ENCODE data around the gene IRF7. TPM values are rescaled to one million over a fixed set of nuclear protein-coding genes. Genes with fewer than 3 reads are reported as not detected.

Gene IRF7
- total and polyA plus RNA-seq, 2 experiments from 2014 or later: 5.1 to 11.8 TPM

DNA sequence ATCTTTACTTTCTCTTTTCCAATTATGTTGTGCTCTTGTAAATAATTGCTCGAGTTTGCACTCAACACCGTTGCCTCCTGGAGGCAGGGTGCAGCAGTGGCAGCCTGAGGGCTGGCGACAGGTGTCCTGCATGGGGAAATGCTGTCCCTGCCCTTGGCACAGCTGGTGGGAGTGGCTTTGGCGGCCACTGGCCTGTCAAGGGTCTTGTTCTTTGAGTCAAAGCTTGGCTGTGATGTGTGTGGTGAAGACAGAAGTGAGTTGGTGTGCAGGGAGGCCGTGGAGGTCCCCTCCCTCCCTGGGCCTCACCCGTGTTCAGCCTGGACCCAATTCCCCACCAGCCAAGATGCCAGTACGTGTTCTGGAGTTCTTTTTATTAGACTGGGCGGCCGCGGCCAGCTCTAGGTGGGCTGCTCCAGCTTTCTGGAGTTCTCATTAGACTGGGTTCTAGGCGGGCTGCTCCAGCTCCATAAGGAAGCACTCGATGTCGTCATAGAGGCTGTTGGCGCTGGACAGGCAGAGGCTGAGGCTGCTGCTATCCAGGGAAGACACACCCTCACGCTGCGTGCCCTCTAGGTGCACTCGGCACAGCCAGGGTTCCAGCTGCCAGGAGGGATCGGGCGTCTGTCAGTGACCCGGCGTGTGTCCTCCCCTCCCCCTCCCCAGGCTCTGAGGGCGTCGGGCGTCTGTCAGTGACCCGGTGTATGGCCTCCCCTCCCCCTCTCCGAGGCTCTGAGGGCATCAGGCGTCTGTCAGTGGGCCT, 3.4 kb downstream of the IRF7 start:
- no peak overlapping the region for H2AFZ ChIP-seq
- WGBS, 2 experiments (ENCODE audit: low coverage in 1 of 2, low lambda C conversion rate in 2 of 2, missing lambda C conversion rate in 2 of 2): 79 to 83% methylated on average over 19 to 26 of the region's 27 CpGs
- H3K9me3 ChIP-seq (ENCODE audit: low read depth): no peaks in the 10 kb centered on the region
- no peak overlapping the region for H3K4me3 ChIP-seq
- TF ChIP-seq EZH2phosphoT487 (IDR thresholded peaks at IDR 0.05; ENCODE audit: insufficient read depth, low read depth): no peak
- TF ChIP-seq EZH2 (IDR thresholded peaks at IDR 0.05; ENCODE audit: insufficient read depth, poor library complexity, severe bottlenecking): no peak
- H3K79me2 ChIP-seq (ENCODE audit: insufficient read depth): no peaks in the 10 kb centered on the region
- DNase-seq: peak; percentile 54
- no peaks in the 10 kb centered on the region for H3K27me3 ChIP-seq (replicated peaks; ENCODE audit: insufficient read depth)
- in situ Hi-C loops (cut with MboI): no loop called here
- H3F3A ChIP-seq (ENCODE audit: insufficient read depth): peaks cover 7% of the 10 kb centered on the region; the same call in 1 of the 2 replicates
- no peak overlapping the region for H3K9ac ChIP-seq
- H3K9me2 ChIP-seq (ENCODE audit: insufficient read depth): no peaks in the 10 kb centered on the region
- H3K27ac ChIP-seq: no peak overlapping the region
- H4K20me1 ChIP-seq (ENCODE audit: insufficient read depth): no peaks in the 10 kb centered on the region
- no peaks in the 10 kb centered on the region for H3K4me1 ChIP-seq (ENCODE audit: insufficient read depth)
- H3K36me3 ChIP-seq (ENCODE audit: low read depth): peaks cover 7% of the 10 kb centered on the region; the same call in 1 of the 2 replicates
- no peak overlapping the region for H3K4me2 ChIP-seq (ENCODE audit: unreplicated experiment)

DNA sequence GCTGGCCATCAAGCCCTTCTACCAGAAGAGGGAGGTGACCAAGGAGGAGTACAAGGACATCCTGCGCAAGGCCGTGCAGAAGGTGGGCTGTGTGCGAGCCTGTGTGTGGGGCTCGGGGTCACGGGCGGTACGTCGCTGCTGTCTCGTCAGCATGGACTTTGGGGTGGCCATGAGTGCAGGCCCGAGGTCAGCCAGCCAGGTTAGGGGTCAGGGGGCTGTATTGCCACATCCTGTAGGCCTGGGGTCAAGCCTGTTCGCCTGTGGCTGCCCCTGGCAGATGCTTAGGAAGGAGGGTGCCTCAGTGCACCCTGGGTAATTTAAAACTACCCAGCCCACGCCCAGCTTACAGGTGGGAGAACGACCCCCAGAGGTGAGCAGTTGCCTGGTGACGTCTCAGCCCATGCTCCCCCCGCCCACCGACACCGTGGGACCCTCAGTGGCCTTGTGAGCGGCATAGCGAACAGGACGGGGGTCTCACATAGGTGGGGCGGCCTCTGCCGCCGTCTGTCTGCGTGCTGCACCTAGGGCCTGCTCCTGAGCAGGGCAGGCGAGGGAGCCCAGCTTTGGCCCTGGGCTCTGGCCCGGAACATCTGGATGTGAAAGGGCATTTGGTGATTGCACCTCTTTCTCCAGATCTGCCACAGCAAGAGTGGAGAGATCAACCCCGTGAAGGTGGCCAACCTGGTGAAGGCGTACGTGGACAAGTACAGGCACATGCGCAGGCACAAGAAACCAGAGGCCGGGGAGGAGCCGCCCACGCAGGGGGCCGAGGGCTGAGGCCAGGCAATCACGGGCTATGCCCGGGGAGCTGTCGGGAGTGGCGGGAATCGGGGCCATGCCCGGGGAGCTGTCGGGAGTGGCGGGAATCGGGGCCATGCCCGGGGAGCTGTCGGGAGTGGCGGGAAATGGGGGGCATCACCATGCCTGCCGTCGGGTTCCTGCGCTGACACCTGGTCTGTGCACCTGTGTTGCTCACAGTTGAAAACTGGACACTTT, 4.5 kb downstream of the IRF7 start:
- Histone ChIP-seq H3K4me2 (ENCODE audit: unreplicated experiment) (no peak overlapping the region), H2AFZ (no peak overlapping the region), H3K27ac (no peak overlapping the region), H3K79me2 (ENCODE audit: insufficient read depth) (no peaks in the 10 kb centered on the region), H3K9me3 (ENCODE audit: low read depth) (no peaks in the 10 kb centered on the region), H3K27me3 (replicated peaks; ENCODE audit: insufficient read depth) (no peaks in the 10 kb centered on the region), H3F3A (ENCODE audit: insufficient read depth) (peaks cover 7% of the 10 kb centered on the region; the same call in 1 of the 2 replicates), H3K4me1 (ENCODE audit: insufficient read depth) (no peaks in the 10 kb centered on the region), H3K9ac (no peak overlapping the region), H4K20me1 (ENCODE audit: insufficient read depth) (no peaks in the 10 kb centered on the region), H3K9me2 (ENCODE audit: insufficient read depth) (no peaks in the 10 kb centered on the region), H3K36me3 (ENCODE audit: low read depth) (peaks cover 7% of the 10 kb centered on the region; the same call in 1 of the 2 replicates), H3K4me3 (no peak overlapping the region)
- WGBS, 2 experiments (ENCODE audit: low coverage in 1 of 2, low lambda C conversion rate in 2 of 2, missing lambda C conversion rate in 2 of 2): 85 to 88% methylated on average over 42 to 48 of the region's 49 CpGs
- no peak for DNase-seq
- TF ChIP-seq EZH2phosphoT487 (IDR thresholded peaks at IDR 0.05; ENCODE audit: insufficient read depth, low read depth): no peak
- TF ChIP-seq EZH2 (IDR thresholded peaks at IDR 0.05; ENCODE audit: insufficient read depth, poor library complexity, severe bottlenecking): no peak
- in situ Hi-C loops (cut with MboI): no loop called here

DNA sequence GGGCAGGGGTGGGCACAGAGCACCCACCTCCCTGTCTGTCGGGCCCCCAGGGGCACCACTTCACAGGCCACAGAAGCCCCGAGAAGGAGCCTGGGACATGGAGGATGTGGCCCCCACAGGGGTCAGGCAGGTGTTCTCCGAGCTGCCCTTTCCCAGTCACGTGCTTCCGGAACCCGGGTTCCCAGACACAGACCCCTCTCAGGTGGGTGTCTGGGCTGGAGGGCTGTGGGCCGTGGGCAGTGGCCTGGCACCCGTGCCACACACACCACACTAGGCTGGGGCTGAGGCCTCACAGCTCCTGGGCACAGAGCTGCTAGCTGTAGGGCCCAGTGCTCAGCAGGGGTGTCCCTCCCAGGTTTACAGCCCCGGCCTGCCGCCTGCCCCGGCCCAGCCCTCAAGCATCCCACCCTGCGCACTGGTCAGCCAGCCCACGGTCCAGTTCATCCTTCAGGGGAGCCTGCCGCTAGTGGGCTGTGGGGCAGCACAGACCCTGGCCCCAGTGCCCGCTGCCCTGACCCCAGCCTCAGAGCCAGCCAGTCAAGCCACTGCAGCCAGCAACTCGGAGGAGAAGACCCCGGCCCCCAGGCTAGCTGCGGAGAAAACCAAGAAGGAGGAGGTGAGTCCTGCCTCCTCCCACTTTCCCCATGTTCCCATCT, 5.5 kb downstream of the IRF7 start:
- Histone ChIP-seq H3F3A (ENCODE audit: insufficient read depth) (peaks cover 7% of the 10 kb centered on the region; the same call in 1 of the 2 replicates), H3K4me1 (ENCODE audit: insufficient read depth) (no peaks in the 10 kb centered on the region), H3K4me3 (no peak overlapping the region), H3K4me2 (ENCODE audit: unreplicated experiment) (no peak overlapping the region), H3K36me3 (ENCODE audit: low read depth) (peaks cover 7% of the 10 kb centered on the region; the same call in 1 of the 2 replicates), H3K9me3 (ENCODE audit: low read depth) (no peaks in the 10 kb centered on the region), H2AFZ (no peak overlapping the region), H3K9me2 (ENCODE audit: insufficient read depth) (no peaks in the 10 kb centered on the region), H3K9ac (no peak overlapping the region), H3K79me2 (ENCODE audit: insufficient read depth) (no peaks in the 10 kb centered on the region), H3K27ac (no peak overlapping the region), H3K27me3 (replicated peaks; ENCODE audit: insufficient read depth) (no peaks in the 10 kb centered on the region), H4K20me1 (ENCODE audit: insufficient read depth) (no peaks in the 10 kb centered on the region)
- DNase-seq: no peak
- TF ChIP-seq EZH2 (IDR thresholded peaks at IDR 0.05; ENCODE audit: insufficient read depth, poor library complexity, severe bottlenecking): no peak
- TF ChIP-seq EZH2phosphoT487 (IDR thresholded peaks at IDR 0.05; ENCODE audit: insufficient read depth, low read depth): no peak
- in situ Hi-C loops (cut with MboI): no loop called here
- 91 to 93% methylated on average over 12 to 18 of the region's 18 CpGs for WGBS, 2 experiments (ENCODE audit: low coverage in 1 of 2, low lambda C conversion rate in 2 of 2, missing lambda C conversion rate in 2 of 2)

DNA sequence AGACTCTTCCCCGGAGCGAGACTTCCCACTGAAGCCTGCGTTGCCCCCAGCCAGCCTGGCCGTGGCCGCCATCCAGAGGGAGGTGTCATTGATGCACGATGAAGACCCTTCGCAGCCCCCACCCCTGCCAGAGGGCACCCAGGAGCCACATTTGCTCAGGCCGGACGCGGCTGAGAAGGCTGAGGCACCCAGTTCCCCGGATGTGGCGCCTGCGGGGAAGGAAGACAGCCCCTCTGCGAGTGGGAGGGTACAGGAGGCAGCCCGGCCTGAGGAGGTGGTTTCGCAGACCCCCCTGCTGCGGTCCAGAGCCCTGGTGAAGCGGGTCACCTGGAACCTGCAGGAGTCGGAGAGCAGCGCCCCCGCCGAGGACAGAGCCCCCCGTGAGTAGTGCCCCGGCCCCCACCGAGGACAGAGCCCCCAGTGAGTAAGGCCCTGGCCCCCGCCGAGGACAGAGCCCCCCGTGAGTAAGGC, 6.4 kb downstream of the IRF7 start:
- peaks cover 12% of the 10 kb centered on the region; the same call in 1 of the 2 replicates for H3K36me3 ChIP-seq (ENCODE audit: low read depth)
- H3K9me3 ChIP-seq (ENCODE audit: low read depth): no peaks in the 10 kb centered on the region
- no peak for TF ChIP-seq EZH2 (IDR thresholded peaks at IDR 0.05; ENCODE audit: insufficient read depth, poor library complexity, severe bottlenecking)
- TF ChIP-seq EZH2phosphoT487 (IDR thresholded peaks at IDR 0.05; ENCODE audit: insufficient read depth, low read depth): no peak
- peaks cover 7% of the 10 kb centered on the region; the same call in 1 of the 2 replicates for H3F3A ChIP-seq (ENCODE audit: insufficient read depth)
- H3K27ac ChIP-seq: no peak overlapping the region
- no peak overlapping the region for H3K4me2 ChIP-seq (ENCODE audit: unreplicated experiment)
- H3K27me3 ChIP-seq (replicated peaks; ENCODE audit: insufficient read depth): no peaks in the 10 kb centered on the region
- H3K79me2 ChIP-seq (ENCODE audit: insufficient read depth): no peaks in the 10 kb centered on the region
- no peak overlapping the region for H3K9ac ChIP-seq
- no peak overlapping the region for H3K4me3 ChIP-seq
- DNase-seq: no peak
- no peaks in the 10 kb centered on the region for H3K4me1 ChIP-seq (ENCODE audit: insufficient read depth)
- H4K20me1 ChIP-seq (ENCODE audit: insufficient read depth): no peaks in the 10 kb centered on the region
- WGBS, 2 experiments (ENCODE audit: low coverage in 1 of 2, low lambda C conversion rate in 2 of 2, missing lambda C conversion rate in 2 of 2): 85 to 88% methylated on average over 17 to 28 of the region's 28 CpGs
- H2AFZ ChIP-seq: no peak overlapping the region
- in situ Hi-C loops (cut with MboI): no loop called here
- no peaks in the 10 kb centered on the region for H3K9me2 ChIP-seq (ENCODE audit: insufficient read depth)

Data from GM23248 (cell line).